LNCaP clone FGC (cell line): ENCODE results near the gene CAMK2N1.

Experiments
- DNase-seq: peaks from one replicate; pipeline ENCODE4 v3.0.0-alpha.2; 2011; ENCODE audit warnings: low read depth
- H3K4me3 ChIP-seq: 2 replicates; pipeline ENCODE4 v1.5.1; 2011; ENCODE audit warnings: mild to moderate bottlenecking, low read depth, low read length, control low read depth
- CTCF ChIP-seq: IDR thresholded peaks from 2 replicates; pipeline ENCODE4 v1.5.1; 2012; ENCODE audit warnings: mild to moderate bottlenecking; ENCODE audit not compliant: control insufficient read depth, insufficient read depth; ENCODE audit errors: extremely low read depth

Gene CAMK2N1

GRCh38 chr1:20485527-20486456 lies at the start of gene CAMK2N1:
CAMK2N1 (minus strand) TSS chr1:20486210; CDS start chr1:20485379, 831 bp downstream.
- H3K4me3 ChIP-seq, result peak within 1 kb of the TSS; percentile 66
- TF ChIP-seq CTCF, result no peak
- no peak for DNase-seq

- no peak for TF ChIP-seq CTCF
- no peak overlapping the region for H3K4me3 ChIP-seq
- no peak for DNase-seq
These were observed 48.8 kb upstream of the CAMK2N1 start for GRCh38 chr1:20534659-20535417.

- DNase-seq, result no peak
- no peak for TF ChIP-seq CTCF
- H3K4me3 ChIP-seq, result no peak overlapping the region
These were observed 47.6 kb upstream of the CAMK2N1 start for GRCh38 chr1:20533635-20534034.

- TF ChIP-seq CTCF, result no peak
- no peak overlapping the region for H3K4me3 ChIP-seq
- DNase-seq, result no peak
These were observed 44.9 kb upstream of the CAMK2N1 start for GRCh38 chr1:20530901-20531300.

- no peak for TF ChIP-seq CTCF
- no peak for DNase-seq
- H3K4me3 ChIP-seq, result no peak overlapping the region
These were observed 44.3 kb upstream of the CAMK2N1 start for GRCh38 chr1:20530306-20530705.

GRCh38 chr1:20528221-20528620 lies 42.2 kb upstream of the CAMK2N1 start:
- TF ChIP-seq CTCF, result no peak
- H3K4me3 ChIP-seq, result no peak overlapping the region
- no peak for DNase-seq
